ENCODE measurements around the gene USE1. TPM values are rescaled to one million over a fixed set of nuclear protein-coding genes. Genes with fewer than 3 reads are reported as not detected.

USE1 gene
- total and polyA plus RNA-seq, 9 of the 15 experiments (the other 6 are each of a cell fraction or from before 2014, with no cell fraction given) = 17.3 to 52.4 (median 34.0) TPM

- TF ChIP-seq POLR3G (IDR thresholded peaks at IDR 0.05; ENCODE audit: extremely low read depth, insufficient read length, insufficient replicate concordance) (no peak), HNRNPK (IDR thresholded peaks at IDR 0.05; ENCODE audit: low read depth, low read length, poor library complexity, severe bottlenecking) (no peak), POLR2AphosphoS5 (IDR thresholded peaks at IDR 0.05; ENCODE audit: control insufficient read depth, insufficient read depth, low read depth, low read length) (no peak), FOXP4 (CRISPR knock-in tag; IDR thresholded peaks at IDR 0.05; ENCODE audit: borderline replicate concordance) (peak; percentile 38; the same call in 1 of the 2 replicates), SPI1 (IDR thresholded peaks at IDR 0.05; ENCODE audit: borderline replicate concordance, low read depth, low read length) (0 out of 2 replicates have a peak, but pooled peaks have one; percentile 30), CCAR2 (IDR thresholded peaks at IDR 0.05; ENCODE audit: low read depth, low read length) (no peak), ZBTB7A (IDR thresholded peaks at IDR 0.05; ENCODE audit: borderline replicate concordance, control insufficient read depth, low read depth, low read length) (peak; percentile 93), SP1 (CRISPR knock-in tag; IDR thresholded peaks at IDR 0.05) (peak; percentile 84), KHSRP (IDR thresholded peaks at IDR 0.05) (no peak), RB1 (IDR thresholded peaks at IDR 0.05; ENCODE audit: low read depth) (no peak), HDAC6 (IDR thresholded peaks at IDR 0.05; ENCODE audit: low read depth, low read length) (no peak), HNRNPLL (IDR thresholded peaks at IDR 0.05; ENCODE audit: low read depth, low read length, poor library complexity, severe bottlenecking) (peak; percentile 61), ZNF354B (CRISPR knock-in tag; IDR thresholded peaks at IDR 0.05) (no peak), ZFP91 (CRISPR knock-in tag; IDR thresholded peaks at IDR 0.05) (peak; percentile 55; the same call in 1 of the 2 replicates), IFI16 (CRISPR knock-in tag; IDR thresholded peaks at IDR 0.05) (no peak), SREBF1 (IDR thresholded peaks at IDR 0.05; ENCODE audit: borderline replicate concordance, low read depth, low read length) (no peak), FOSL1 (tag; conservative IDR thresholded peaks at IDR 0.05) (no peak), ZNF551 (CRISPR knock-in tag; IDR thresholded peaks at IDR 0.05) (no peak), ZNF12 (CRISPR knock-in tag; IDR thresholded peaks at IDR 0.05) (no peak), ZNF133 (CRISPR knock-in tag; IDR thresholded peaks at IDR 0.05) (no peak)
- TF ChIP-seq, protein P1, sequence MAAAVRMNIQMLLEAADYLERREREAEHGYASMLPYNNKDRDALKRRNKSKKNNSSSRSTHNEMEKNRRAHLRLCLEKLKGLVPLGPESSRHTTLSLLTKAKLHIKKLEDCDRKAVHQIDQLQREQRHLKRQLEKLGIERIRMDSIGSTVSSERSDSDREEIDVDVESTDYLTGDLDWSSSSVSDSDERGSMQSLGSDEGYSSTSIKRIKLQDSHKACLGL (CRISPR knock-in tag; IDR thresholded peaks at IDR 0.05; ENCODE audit: borderline replicate concordance, poor library complexity, severe bottlenecking) = no peak
- TF ChIP-seq, protein P2, sequence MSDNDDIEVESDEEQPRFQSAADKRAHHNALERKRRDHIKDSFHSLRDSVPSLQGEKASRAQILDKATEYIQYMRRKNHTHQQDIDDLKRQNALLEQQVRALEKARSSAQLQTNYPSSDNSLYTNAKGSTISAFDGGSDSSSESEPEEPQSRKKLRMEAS (CRISPR knock-in tag; IDR thresholded peaks at IDR 0.05) = 0 out of 2 replicates have a peak, but pooled peaks have one; percentile 27
Observed at GRCh38 chr19:17209126-17210036, 5.8 kb upstream of the USE1 start (continued).

Data from K562 (cell line).